Kidney (tissue), 14 donors: ENCODE measurements around the gene ADRB2. TPM values are rescaled to one million over a fixed set of nuclear protein-coding genes. Genes with fewer than 3 reads are reported as not detected.

Source experiments
- DNase-seq, 5 donors: peaks; one replicate each; pipeline ENCODE4 v3.0.0-alpha.2; 2013 to 2020
- FAIRE-seq: peaks from 2 replicates; lab custom pipeline; 2012; peaks lifted over from hg19 to GRCh38; lab: Jason Lieb, UNC
- H3K27ac ChIP-seq, 2 donors: one replicate each; pipeline ENCODE4 v1.7.0; 2013; ENCODE audit warnings: low read depth in 2 of 2, low read length in 2 of 2, inconsistent platforms in 1 of 2
- H3K27me3 ChIP-seq: one replicate; pipeline ENCODE4 v1.7.1; 2013; ENCODE audit warnings: low read length, inconsistent platforms; ENCODE audit not compliant: control insufficient read depth, insufficient read depth
- H3K36me3 ChIP-seq, 3 donors: one replicate each; pipeline versions ENCODE4 v1.7.0 to v1.7.1; 2013; ENCODE audit warnings: low read length in 3 of 3, control low read depth in 1 of 3, inconsistent platforms in 1 of 3; ENCODE audit not compliant: insufficient read depth in 3 of 3, control insufficient read depth in 2 of 3
- H3K4me1 ChIP-seq, 3 donors: one replicate each; pipeline versions ENCODE4 v1.7.0 to v1.7.1; 2013; ENCODE audit warnings: low read length in 3 of 3, inconsistent platforms in 1 of 3, low read depth in 1 of 3; ENCODE audit not compliant: control insufficient read depth in 2 of 3, insufficient read depth in 2 of 3
- H3K4me3 ChIP-seq, 3 donors: one replicate each; pipeline versions ENCODE4 v1.7.0 to v1.8.1; 2013; ENCODE audit warnings: low read length in 3 of 3, control low read depth in 1 of 3, inconsistent platforms in 1 of 3
- H3K9ac ChIP-seq, 3 donors: one replicate each; pipeline versions ENCODE4 v1.7.0 to v1.7.1; 2013; ENCODE audit warnings: low read length in 3 of 3, control low read depth in 1 of 3, inconsistent platforms in 1 of 3
- H3K9me3 ChIP-seq, 3 donors: one replicate each; pipeline versions ENCODE4 v1.7.0 to v1.7.1; 2013; ENCODE audit warnings: low read length in 3 of 3, control low read depth in 1 of 3, inconsistent platforms in 1 of 3; ENCODE audit not compliant: control insufficient read depth in 2 of 3, insufficient read depth in 1 of 3
- intact Hi-C: fragments of 100-400 bp; cut with DNase I; formaldehyde crosslinking; loops from one replicate; pipeline ENCODE4 v1.11.1; 2022
- polyA plus RNA-seq: library from polyadenylated mRNA; stranded (reverse); fragments of 350-450 nt; fragmentation: Illumina TruSeq; extraction: RNeasy Lipid Tissue Mini Kit (QIAGEN cat#74804); gene quantifications from one replicate; pipeline ENCODE4 v1.2.3, GENCODE V29; 2014; ENCODE audit warnings: low read depth, low replicate concordance; ENCODE audit not compliant: insufficient read depth
- total RNA-seq: library from RNA; stranded (reverse); fragmentation: NEBNext Ultra II Directional; extraction: Animal tissue kit (Norgen Biotek cat#: 25700); gene quantifications from one replicate; pipeline ENCODE4 v1.2.1, GENCODE V29; 2021
- TF ChIP-seq, protein P1 (sequence below): IDR thresholded peaks from 3 replicates; pipeline ENCODE4 v1.5.1; 2012; ENCODE audit warnings: mild to moderate bottlenecking, moderate library complexity, borderline replicate concordance; ENCODE audit not compliant: insufficient read depth; ENCODE audit errors: extremely low read depth
- donor health status: control.
- donor health status: control.
- donor health status: control.
- donor health status: control.
- donor health status: control.
- donor health status: DM: yes; HTN: yes; CAD: no.
- donor health status: Normal renal cell carcinoma (clear cell type).

Gene ADRB2
- total and polyA plus RNA-seq, 2 donors from 2014 or later = 0.92 to 5.0 TPM

DNA sequence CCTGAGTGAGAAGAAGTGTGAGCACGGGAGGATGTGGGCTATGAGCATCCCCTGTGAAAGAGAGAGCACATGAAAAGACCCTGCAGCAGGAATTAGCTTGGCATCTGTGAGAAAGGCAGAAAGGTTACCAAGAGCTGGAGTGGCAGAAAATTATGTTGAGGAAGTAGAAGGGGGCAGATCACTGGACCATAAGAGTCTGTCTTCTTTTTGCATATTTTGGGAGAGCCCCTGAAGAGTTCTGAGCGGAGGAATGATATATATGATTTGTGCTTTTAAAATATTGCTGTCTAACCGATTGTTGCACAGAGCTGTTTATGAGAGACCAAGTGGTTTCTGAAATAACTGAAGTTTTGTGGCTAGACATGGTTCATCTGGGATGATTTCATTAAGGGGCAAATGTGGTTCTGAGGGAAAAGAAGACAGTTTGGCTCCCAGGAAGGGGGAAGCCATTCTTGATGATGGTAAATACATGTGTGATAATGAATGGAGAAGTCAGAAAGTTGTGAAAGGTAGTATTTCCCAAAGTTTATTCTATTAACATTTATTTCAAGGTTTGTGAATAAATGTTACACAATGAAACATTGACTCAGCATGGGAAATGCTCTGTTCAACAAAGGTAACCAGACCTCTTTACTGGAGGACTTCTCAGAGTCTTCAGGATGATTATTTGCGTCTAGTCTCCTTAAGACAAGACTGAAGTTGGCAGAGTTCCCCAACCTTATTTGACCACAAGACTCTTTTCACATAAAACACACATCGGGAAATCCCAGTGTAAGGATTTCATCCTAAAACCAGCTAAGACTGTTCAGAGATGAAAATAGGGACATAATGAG is 31.5 kb upstream of the ADRB2 start:
- Histone ChIP-seq H3K9me3 (no peaks in the 10 kb centered on the region), H3K4me3 (no peak overlapping the region), H3K27me3 (no peaks in the 10 kb centered on the region), H3K9ac (no peak overlapping the region), H3K27ac (no peak overlapping the region), H3K36me3 (no peaks in the 10 kb centered on the region), H3K4me1 (no peaks in the 10 kb centered on the region)
- DNase-seq (no peak), FAIRE-seq (no peak)
- TF ChIP-seq, protein P1, sequence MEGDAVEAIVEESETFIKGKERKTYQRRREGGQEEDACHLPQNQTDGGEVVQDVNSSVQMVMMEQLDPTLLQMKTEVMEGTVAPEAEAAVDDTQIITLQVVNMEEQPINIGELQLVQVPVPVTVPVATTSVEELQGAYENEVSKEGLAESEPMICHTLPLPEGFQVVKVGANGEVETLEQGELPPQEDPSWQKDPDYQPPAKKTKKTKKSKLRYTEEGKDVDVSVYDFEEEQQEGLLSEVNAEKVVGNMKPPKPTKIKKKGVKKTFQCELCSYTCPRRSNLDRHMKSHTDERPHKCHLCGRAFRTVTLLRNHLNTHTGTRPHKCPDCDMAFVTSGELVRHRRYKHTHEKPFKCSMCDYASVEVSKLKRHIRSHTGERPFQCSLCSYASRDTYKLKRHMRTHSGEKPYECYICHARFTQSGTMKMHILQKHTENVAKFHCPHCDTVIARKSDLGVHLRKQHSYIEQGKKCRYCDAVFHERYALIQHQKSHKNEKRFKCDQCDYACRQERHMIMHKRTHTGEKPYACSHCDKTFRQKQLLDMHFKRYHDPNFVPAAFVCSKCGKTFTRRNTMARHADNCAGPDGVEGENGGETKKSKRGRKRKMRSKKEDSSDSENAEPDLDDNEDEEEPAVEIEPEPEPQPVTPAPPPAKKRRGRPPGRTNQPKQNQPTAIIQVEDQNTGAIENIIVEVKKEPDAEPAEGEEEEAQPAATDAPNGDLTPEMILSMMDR = no peak
- intact Hi-C loops = no loop called here

DNA sequence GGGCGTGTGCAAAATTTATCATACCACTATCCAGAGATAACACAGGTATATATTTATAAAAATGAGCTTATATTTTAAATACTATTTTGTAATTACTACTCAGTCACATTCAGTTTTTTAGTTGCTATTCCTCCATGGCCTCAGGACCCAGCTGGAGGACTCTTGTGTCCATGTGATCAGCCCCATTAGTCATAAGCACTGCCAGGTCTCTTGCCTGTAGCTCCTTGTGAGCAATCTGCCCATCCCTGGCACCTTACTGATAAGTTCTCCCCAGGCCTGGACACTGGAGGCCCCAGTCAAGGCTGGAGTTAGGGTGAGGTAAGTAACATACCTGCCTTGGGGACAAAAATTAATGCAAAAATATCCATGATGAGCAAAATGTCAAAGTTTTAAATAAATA is 29.5 kb upstream of the ADRB2 start:
- TF ChIP-seq, protein P1 = no peak
- Histone ChIP-seq H3K9ac (no peak overlapping the region), H3K36me3 (no peaks in the 10 kb centered on the region), H3K9me3 (no peaks in the 10 kb centered on the region), H3K27ac (no peak overlapping the region), H3K27me3 (no peaks in the 10 kb centered on the region), H3K4me3 (no peak overlapping the region), H3K4me1 (no peaks in the 10 kb centered on the region)
- no peak for DNase-seq
- FAIRE-seq = no peak
- intact Hi-C loops = no loop called here

DNA sequence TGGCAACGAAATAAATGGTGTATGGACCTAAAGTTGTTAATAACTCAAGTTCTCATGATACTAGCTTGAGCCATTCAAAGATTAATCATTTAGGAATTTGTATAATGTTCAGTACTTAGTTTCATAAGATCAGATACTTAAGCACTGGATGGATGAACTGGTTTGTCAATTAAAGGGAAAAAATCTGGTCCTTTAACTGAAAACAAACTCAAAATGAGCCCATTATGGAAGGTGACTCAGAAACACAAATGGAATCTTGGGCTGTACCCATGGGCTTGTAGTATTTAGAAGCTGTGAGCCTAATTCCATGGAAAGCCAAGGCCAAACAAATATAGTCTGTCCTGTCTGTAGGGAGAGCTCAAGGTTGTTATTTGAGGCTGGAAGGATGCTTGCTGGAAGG is 27.6 kb upstream of the ADRB2 start:
- TF ChIP-seq, protein P1 = no peak
- intact Hi-C loops = no loop called here
- H3K27ac ChIP-seq = no peak overlapping the region
- H3K27me3 ChIP-seq = no peaks in the 10 kb centered on the region
- H3K9ac ChIP-seq = no peak overlapping the region
- no peak overlapping the region for H3K4me3 ChIP-seq
- no peaks in the 10 kb centered on the region for H3K36me3 ChIP-seq
- no peaks in the 10 kb centered on the region for H3K4me1 ChIP-seq
- DNase-seq (no peak), FAIRE-seq (no peak)
- H3K9me3 ChIP-seq = no peaks in the 10 kb centered on the region
